Stimulated activated CD8-positive, alpha-beta memory T cell treated with anti-CD3 and anti-CD28 coated beads, Interleukin-7, amount 100 ng/mL, for 48 hours (primary cell): Measurements from ENCODE around the gene AMZ1.
"Not testable (repeated sequence)": the region's sequence is repeated elsewhere in the genome, so short reads cannot be mapped to it uniquely, and the experiment has no call there.

Experiments
- DNase-seq, 2 donors: peaks; one replicate each; pipeline ENCODE4 v3.0.0-alpha.2; 2020; ENCODE audit warnings: low read depth in 1 of 2; ENCODE audit errors: extremely low read depth in 1 of 2

The AMZ1 gene

DNA sequence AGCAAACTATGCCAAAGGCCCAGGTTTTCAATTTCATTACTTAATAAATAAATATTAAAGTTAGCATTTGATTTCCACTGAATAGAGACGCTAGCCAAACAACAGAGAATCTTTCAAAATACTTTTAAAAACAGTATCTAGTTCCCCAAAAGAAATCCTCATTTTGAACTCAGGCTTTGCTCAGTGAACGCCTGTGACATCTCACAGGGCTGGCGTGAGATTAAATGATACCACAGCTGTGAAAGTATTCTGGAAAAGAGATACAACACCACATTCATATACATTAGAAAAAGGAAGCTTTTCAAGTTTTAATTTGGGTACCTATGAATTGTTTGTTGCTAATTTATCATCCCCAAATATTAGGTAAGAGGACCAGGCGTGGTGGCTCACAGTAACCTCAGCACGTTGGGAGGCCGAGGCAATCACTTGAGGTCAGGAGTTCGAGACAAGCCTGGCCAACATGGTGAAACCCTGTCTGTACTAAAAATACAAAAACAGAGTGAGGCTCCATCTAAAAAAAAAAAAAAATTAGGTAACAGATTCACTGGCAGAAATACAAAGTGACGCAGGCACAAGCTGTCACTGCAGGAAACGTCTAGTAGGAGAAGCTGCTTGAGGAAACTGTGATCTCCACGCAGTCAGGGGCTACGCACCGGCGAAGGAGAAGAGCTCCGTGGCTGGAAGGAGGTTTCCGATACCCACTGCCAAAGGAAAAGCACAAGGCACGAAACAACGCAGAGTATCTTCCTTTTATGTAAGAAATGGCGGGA, 50.0 kb downstream of the AMZ1 start:
- no peak for DNase-seq

DNA sequence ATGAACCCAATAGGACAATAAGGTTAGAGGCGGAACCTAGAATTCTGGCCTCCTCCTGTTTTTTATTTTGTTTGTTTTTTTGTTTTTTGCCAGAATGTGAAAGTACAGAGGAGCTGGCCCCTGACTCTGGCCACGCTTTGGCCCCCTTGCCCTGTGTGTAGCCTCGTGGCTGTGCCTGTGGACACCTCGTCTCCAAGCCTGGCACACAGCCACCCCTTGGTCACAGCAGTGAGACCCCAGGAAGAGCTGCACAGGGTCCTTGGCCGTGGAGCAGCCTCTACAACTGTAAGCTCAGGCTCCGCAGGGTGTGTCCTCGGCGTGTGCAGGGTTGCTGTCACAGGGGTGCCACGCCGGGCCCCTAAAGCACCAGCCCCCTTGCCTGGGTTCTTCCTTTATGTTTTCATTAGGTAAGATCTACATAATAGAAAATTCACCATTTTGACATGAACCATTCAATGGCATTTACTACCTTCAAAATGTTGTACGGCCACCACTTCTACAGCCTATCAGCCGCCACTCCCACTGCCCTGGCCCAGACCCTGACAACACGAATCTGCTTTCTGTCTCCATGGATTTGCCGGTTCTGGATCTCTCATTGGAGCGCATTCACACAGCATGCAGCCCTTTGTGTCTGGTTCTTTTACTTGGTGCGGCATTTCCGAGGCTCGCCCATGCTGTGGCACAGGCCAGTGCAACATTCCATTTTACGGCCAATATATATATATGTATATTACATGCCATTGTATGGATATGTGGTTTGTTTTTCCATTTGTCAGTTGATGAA, 51.0 kb downstream of the AMZ1 start:
- no peak for DNase-seq

DNA sequence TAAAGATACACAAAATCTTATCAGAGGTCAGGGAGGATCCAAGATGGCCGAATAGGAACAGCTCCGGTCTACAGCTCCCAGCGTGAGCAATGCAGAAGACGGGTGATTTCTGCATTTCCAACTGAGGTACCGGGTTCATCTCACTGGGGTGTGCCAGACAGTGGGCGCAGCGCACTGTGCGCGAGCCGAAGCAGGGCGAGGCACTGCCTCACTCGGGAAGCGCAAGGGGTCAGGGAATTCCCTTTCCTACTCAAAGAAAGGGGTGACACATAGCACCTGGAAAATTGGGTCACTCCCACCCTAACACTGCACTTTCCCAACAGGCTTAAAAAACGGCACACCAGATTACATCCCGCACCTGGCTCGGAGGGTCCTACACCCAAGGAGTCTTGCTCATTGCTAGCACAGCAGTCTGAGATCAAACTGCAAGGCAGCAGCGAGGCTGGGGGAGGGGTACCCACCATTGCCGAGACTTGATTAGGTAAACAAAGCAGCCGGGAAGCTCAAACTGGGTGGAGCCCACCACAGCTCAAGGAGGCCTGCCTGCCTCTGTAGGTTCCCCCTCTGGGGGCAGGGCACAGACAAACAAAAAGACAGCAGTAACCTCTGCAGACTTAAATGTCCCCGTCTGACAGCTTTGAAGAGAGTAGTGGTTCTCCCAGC, 55.7 kb downstream of the AMZ1 start:
- not testable (repeated sequence) for DNase-seq

DNA sequence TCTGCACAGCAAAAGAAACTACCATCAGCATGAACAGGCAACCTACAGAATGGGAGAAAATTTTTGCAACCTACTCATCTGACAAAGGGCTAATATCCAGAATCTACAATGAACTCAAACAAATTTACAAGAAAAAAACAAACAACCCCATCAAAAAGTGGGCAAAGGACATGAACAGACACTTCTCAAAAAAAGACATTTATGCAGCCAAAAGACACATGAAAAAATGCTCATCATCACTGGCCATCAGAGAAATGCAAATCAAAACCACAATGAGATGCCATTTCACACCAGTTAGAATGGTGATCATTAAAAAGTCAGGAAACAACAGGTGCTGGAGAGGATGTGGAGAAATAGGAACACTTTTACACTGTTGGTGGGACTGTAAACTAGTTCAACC, 60.7 kb downstream of the AMZ1 start:
- not testable (repeated sequence) for DNase-seq

DNA sequence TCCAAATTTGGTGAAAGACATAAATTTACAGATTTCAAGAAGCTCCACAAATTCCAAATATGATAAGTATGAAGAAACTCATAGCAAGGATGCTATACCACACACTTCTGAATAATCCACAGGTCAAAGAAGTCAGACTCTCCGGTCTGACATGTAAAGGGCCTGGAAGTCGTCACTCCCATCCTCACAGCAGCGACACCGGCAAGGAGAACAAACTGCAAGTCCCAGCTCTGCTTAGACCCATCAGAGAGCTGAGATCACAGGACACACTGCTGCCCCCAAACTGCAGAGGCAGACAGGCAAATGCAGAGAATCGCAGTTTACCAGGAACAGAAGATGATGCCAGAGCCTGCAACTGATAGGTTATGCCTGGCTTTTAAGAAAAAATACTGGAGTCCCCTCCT, 62.0 kb downstream of the AMZ1 start:
- DNase-seq: no peak

DNA sequence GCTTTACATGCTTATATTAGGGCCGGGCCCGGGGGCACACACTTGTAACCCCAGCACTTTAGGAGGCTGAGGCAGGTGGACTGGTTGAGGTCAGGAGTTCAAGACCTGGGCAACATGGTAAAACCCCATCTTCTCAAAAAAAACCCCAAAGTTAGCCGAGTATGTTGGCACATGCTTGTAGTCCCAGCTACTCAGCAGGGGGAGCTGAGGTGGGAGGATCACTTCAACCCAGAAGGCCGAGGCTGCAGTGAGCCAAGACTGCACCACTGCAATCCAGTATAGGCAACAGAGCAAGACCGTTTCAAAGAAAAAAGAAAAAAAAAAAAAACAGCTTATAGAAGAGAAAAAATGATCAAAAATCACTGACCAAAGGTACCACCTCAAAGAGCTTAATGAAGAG, 63.1 kb downstream of the AMZ1 start:
- DNase-seq: no peak

DNA sequence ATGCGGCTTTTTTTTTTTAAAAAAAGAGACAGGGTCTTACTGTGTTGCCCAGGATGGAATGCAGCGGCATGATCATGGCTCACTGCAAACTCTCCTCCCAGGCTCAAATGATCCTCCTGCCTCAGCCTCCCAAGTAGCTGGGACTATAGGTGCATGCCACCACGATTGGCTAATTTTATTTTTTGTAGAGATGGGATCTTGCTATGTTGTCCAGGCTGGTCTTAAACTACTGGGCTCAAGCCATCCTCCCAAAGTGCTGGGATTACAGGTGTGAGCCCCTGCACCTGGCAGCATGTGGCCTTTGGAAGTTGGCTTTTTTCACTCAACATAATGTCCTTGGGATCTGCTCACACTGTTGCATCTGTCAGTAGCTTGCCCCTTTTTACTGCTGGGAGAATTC, 65.1 kb downstream of the AMZ1 start:
- no peak for DNase-seq

DNA sequence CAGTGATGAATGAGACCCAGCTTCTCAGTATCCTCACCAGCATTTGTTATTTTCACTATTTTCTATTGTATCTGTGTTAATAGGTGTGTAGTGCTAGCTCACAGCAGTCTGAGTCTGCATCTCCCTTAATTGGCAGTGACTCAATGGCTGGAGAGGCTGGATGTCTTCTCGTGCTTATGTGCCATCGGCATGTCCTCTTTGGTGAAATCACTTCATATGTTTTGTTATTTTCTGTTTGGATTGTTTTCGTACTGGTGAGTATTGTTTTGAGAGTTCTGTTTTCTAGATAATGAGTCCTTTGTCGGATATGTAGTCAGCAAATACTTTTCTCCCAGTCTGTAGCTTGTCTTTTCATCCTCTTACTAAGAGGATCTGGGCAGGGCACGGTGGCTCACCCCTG, 66.1 kb downstream of the AMZ1 start:
- no peak for DNase-seq

DNA sequence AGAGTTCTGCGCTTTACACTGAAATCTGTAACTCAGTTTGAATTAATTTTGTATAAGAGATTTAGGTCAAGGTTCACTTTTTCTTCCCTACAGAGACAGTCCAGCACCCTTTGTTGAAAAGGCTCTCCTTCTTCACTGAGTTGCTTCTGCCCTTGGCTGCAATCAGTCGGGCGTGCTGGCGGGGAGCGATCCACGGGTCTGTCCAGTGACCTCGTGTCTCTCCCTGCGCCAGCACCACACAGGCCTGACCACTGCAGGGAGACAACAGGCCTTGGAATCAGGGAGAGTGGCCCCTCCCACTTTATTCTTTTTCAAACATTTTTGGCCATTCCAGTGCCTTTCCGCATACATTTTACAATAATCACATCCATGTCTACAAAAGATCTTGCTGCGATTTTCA, 66.9 kb downstream of the AMZ1 start:
- DNase-seq: no peak

DNA sequence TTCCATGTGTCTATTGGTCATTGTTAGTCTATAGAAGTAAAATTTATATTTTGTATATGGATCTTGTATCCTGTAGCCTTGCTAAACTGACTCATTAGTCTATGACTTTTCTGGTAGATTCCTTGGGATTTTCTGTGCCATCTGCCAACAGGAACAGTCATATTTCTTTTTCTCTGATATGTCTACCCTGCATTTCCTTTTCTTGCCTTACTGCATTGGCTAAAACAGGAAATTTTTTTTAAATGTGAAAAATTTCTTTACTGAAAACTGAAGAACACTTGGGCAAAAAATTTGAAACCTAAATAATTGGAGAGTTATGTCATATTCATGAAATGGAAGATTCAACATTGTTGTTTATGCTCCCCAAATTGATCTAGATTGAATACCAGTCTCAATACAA, 67.5 kb downstream of the AMZ1 start:
- no peak for DNase-seq

DNA sequence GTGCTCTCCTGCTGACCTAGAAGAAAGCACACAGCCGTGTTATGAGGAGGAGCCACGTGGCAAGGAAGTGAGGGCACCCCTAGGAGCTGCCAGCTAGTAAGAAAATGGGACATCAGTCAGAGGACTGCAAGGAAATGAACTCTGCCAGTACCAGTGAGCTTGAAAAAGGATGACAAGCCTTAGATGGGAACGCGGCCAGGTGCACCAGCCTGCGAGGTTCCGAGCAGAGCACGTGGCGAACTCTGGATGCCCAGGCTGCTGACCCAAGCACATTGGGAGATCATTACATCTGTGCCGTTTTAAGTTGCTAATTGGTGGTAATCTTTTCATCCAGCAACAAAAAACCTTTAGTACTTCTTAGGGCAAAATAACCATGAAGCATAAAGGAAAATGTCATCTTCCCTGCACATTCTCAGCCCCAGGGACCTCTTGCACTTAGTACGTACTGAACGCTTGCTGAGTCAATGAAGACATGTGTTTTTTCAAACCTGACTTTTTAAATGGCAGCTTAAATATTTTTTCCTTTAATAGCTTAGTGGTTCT, 69.4 kb downstream of the AMZ1 start:
- no peak for DNase-seq

DNA sequence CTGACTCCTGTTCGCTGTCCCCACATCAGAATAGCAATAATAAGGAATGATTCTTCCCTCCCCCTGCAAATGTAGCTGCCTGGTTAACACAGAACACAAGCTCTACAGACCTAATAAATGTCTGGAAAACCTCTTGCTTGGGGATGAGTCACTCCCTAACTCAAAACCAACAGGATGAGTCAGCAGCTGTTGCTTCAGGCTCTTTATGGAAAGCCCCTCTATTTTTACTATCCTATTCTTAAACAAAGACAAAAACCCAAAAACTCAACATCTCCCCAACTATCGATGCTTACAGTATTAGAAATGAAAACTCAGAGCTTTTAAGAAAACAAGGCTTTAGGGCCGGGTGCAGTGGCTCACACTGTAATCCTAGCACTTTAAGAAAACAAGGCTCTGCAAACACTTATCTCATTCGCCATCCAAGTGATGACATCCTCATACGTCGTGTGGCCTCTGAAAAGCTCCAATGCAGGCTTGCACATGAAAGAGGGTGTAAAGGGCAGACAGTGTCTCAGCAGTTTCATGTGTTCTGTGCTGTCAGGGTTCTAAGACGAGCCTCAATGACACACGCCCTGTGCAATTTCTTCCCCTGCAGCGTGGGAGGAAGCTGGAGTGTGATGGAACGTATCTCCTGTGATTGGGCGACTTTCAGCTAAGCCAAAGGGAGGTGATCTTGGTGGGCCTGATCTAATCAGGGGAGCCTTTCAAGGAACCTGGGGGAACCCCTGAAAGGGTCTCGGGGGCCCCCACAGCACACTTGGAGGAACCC, 70.1 kb downstream of the AMZ1 start:
- DNase-seq: peak; percentile 44 to 85

DNA sequence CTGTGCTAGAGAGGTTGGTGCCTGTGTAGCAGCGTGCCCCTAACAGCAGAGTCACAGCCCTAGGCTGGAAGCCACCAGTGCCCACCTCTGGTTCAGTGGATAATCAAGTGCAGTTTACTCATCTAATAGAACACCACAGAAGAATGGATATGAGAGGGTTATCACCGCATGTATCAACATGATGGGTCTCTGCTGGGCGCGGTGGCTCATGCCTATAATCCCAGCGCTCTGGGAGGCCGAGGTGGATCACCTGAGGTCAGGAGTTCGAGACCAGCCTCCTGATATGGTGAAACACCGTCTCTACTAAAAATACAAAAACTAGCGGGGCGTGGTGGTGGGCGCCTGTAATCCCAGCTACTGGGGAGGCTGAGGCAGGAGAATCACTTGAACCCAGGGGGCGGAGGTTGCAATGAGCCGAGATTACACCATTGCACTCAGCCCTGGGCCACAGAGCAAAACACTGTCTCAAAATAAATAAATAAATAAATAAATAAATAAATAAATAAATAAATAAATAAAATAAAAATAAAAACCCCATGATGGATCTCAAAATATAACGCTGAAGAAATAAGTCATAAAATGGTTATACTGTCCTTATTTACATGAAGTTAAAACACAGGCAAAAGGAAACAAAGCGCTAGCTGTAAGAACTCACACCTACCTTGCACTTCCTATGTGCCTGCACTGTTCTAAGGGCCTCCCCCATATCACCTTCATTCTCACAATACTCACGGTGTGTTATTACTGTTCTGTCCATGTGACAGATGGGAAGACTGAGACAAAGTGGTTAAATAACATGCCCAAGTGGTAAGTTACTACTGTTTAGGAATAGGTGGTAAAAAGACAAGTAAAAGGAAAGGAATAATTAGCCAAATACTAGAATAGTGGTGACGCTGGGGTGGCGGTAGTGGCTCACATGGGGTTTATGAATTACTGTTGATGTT, 70.9 kb downstream of the AMZ1 start:
- no peak for DNase-seq

DNA sequence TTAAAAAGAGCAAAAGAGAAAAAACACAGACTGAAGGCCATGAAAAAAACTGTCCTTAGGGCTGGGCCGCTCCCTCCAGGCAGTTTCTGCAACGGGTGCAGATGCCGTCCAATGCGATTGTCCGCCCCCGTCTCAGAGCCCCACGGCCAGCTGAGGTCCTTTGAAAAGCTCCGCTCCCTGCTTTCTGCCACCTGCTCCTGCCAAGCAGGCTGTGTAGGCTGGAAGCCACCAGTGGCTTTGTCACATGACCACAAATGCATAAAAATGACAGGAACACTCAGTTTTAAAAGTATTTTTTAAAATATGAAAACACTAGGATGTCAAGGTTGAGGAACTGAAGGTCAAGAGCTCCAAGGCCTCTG, 71.7 kb downstream of the AMZ1 start:
- DNase-seq: no peak

DNA sequence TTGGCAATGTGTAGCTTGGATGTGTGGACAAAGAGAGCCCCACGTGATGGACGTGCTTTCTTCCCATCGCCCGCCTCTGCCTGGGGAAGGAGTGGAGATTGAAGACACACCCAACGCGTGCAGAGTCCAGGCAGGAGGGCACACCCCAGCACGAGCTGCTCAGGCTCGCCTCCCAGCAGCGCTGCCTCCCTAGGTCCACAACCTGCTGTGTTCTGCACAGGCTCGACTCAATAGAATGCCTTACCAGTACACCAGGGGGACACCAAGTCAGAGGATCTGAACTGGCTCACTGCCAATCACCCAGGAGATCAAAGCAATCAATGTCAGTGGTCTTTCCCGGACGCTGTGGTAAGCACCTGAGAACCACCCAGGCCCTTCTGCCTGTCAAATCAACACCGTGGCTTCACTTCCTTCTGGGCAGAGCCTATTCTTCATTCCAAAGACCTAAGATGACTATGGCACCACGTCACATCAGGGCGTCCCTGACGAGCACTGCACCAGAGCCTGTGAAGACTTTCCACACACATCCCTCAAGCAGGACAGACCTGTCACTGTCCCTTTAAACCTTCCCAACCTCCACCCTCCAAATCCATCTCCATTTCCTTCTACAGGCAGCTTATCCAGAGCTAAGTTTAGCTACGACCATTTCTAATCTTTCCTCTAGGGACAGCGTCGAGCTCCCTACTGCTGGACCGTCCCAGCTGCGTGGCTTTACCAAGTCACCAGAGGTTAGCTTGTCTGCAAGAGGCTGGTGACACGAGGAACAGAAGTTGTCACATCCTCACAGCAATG, 72.3 kb downstream of the AMZ1 start:
- no peak for DNase-seq

DNA sequence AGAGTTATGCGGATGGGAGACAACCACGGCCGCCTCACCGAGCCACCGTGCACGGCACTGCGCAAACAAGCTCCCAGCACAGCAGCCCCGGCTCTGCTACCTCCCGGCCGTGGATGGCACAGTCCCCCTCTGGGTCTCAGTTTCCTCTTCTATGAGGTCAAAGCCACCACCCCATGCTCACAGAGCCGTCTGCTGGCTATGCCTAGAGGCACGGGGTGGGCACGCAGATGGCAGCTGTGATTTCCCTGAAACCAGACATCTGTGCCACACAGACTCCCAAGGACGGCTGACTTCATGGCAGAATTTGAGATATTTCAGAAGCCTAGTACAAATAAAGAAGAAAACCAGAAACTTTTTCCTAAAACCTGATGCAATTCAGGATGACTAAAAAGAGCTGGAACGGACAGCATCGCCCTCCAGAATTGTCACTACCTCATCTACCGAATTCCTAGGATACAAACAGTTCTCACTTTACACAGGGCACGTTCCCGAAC, 73.2 kb downstream of the AMZ1 start:
- DNase-seq: no peak

DNA sequence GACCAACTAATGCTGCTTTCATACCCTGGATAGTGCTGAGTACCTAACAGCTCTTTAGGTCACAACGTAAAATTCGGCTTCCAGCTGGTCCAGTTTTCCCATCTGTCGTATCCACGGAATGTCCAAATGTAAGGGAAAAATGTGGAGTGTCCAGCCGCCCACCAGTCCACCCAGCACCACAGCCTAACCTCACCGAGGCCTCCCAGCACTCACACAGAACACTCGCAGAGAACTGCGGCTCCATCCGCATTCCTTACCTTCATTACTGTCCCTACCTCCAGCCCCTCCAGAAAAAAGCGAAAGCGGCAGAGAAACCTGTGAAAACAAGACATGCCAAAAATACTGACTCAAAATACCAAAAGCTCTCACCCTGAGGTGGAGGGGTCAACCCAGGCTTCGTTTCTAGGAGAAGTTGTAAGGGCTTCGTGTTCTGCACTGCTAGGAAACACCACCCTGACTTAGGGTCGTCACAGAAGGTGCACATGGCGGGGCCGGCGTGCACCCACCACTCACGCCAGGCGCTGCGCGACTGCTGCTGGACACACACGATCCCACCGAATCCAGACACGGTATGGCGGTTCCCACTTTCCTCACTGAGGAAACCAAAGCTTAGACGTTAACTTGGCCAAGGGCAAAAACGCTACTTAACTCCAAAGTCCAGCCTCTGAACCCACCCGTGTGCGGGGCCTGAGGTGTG, 73.9 kb downstream of the AMZ1 start:
- no peak for DNase-seq

DNA sequence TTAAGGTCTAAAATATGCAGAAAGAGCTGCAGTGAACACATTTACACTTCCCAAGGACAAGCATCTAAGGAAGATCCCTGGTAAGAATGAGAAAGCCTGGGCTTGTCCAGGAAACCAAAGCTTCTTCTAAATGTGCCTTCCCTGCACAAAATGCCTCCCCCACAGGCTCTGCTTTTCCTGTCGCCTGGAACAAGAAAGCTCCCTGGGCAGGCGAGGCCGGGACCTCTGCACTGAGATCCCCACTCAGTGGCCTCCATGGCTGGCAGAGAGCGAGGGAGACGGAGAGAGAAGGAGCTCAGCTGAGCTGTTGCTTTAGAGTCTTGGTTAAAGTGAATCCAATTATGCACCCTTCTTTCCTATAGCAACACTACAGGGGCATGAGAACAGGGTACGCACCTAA, 75.6 kb downstream of the AMZ1 start:
- no peak for DNase-seq
